Natural killer cell (primary cell): ENCODE measurements around the gene CDCA7L. TPM values are rescaled to one million over a fixed set of nuclear protein-coding genes. Genes with fewer than 3 reads are reported as not detected.
A peak's percentile ranks its signal among the peaks of the same experiment; 100 is the strongest.
"Not testable (repeated sequence)": the region's sequence is repeated elsewhere in the genome, so short reads cannot be mapped to it uniquely, and the experiment has no call there.

ENCODE experiments used
- ATAC-seq, 3 donors: fragments of 150-1000 bp in 2 of 3; fragments of 200-7000 bp in 1 of 3; cut with Tn5 transposase; 1 replicate in 1 of 3; 2 replicates in 2 of 3; pipeline ENCODE4 v1.10.0; 2021; ENCODE audit warnings: mild to moderate bottlenecking in 2 of 3, moderate library complexity in 2 of 3
- DNase-seq, 2 donors: peaks; one replicate each; pipeline versions ENCODE4 v3.0.0 to v3.0.0-alpha.2; 2013 to 2021; ENCODE audit warnings: mixed read lengths in 1 of 2
- H3K27ac ChIP-seq: one replicate; pipeline ENCODE4 v1.5.1; 2013; ENCODE audit warnings: mild to moderate bottlenecking, low read length
- H3K27me3 ChIP-seq: one replicate; pipeline ENCODE4 v1.6.1; 2013; ENCODE audit warnings: low read length; ENCODE audit not compliant: control insufficient read depth, insufficient read depth
- H3K36me3 ChIP-seq: one replicate; pipeline ENCODE4 v1.6.1; 2013; ENCODE audit warnings: low read length; ENCODE audit not compliant: control insufficient read depth, insufficient read depth
- H3K4me1 ChIP-seq: one replicate; pipeline ENCODE4 v1.6.1; 2013; ENCODE audit warnings: low read length; ENCODE audit not compliant: control insufficient read depth, insufficient read depth
- H3K4me3 ChIP-seq: one replicate; pipeline ENCODE4 v1.5.1; 2013; ENCODE audit warnings: low read length
- H3K9me3 ChIP-seq: one replicate; pipeline ENCODE4 v1.6.1; 2013; ENCODE audit warnings: low read length; ENCODE audit not compliant: control insufficient read depth, insufficient read depth
- H3K27ac Mint-ChIP-seq, 2 donors: one replicate each; pipeline ENCODE4 v1.8.0; 2022; ENCODE audit warnings: mild to moderate bottlenecking in 2 of 2, mixed read lengths in 2 of 2, moderate library complexity in 1 of 2
- H3K27me3 Mint-ChIP-seq, 2 donors: one replicate each; pipeline ENCODE4 v1.8.0; 2022; ENCODE audit warnings: low read depth in 2 of 2, mixed read lengths in 2 of 2
- H3K36me3 Mint-ChIP-seq: one replicate; pipeline ENCODE4 v1.8.0; 2022; ENCODE audit warnings: mixed read lengths
- H3K4me1 Mint-ChIP-seq, 2 donors: one replicate each; pipeline ENCODE4 v1.8.0; 2022; ENCODE audit warnings: mixed read lengths in 2 of 2
- H3K4me3 Mint-ChIP-seq: one replicate; pipeline ENCODE4 v1.8.0; 2022; ENCODE audit warnings: mild to moderate bottlenecking, moderate library complexity, mixed read lengths
- H3K9me3 Mint-ChIP-seq, 2 donors: one replicate each; pipeline ENCODE4 v1.8.0; 2022; ENCODE audit warnings: mixed read lengths in 2 of 2
- CTCF ChIP-seq: fragments of 200-600 bp; IDR thresholded peaks from one replicate; pipeline ENCODE4 v1.8.0; 2022; ENCODE audit warnings: antibody characterized with exemption
- WGBS: methylation state at CpG from one replicate; pipeline ENCODE4 v1.1.7; 2013; ENCODE audit warnings: missing lambda C conversion rate; ENCODE audit not compliant: insufficient coverage; 5-methylcytosine and 5-hydroxymethylcytosine counted together
- intact Hi-C: fragments of 100-400 bp; cut with micrococcal nuclease; formaldehyde crosslinking; loops from one replicate; pipeline ENCODE4 v1.14.2; 2022
- total RNA-seq, 4 donors: library from RNA; stranded (reverse); fragments of 120-200 nt in 1 of 4; gene quantifications; one replicate each; pipeline versions ENCODE4 v1.2.3 to v1.2.4, GENCODE V29; 2013 to 2022

CDCA7L gene
- total RNA-seq, 3 donors from 2014 or later (not counting 1 experiment from before 2014, with no cell fraction given): 3.1 to 5.0 (median 4.5) TPM

GRCh38 chr7:21939136-21939857, 6.4 kb downstream of the CDCA7L start:
- Histone ChIP-seq H3K4me3 (no peak overlapping the region), H3K27me3 (no peaks in the 10 kb centered on the region), H3K4me1 (no peaks in the 10 kb centered on the region), H3K9me3 (no peaks in the 10 kb centered on the region), H3K27ac (peak overlapping the region; percentile 45), H3K36me3 (no peaks in the 10 kb centered on the region)
- intact Hi-C loops: no loop called here
- H3K4me3 Mint-ChIP-seq: no peak overlapping the region
- no peaks in the 10 kb centered on the region for H3K4me1 Mint-ChIP-seq
- no peak for TF ChIP-seq CTCF
- H3K36me3 Mint-ChIP-seq: no peaks in the 10 kb centered on the region
- H3K27me3 Mint-ChIP-seq: no peaks in the 10 kb centered on the region
- H3K27ac Mint-ChIP-seq: no peak overlapping the region
- no peaks in the 10 kb centered on the region for H3K9me3 Mint-ChIP-seq
- ATAC-seq: no peak
- DNase-seq: no peak
- WGBS: 36% methylated on average over 4 of the region's 4 CpGs

DNA sequence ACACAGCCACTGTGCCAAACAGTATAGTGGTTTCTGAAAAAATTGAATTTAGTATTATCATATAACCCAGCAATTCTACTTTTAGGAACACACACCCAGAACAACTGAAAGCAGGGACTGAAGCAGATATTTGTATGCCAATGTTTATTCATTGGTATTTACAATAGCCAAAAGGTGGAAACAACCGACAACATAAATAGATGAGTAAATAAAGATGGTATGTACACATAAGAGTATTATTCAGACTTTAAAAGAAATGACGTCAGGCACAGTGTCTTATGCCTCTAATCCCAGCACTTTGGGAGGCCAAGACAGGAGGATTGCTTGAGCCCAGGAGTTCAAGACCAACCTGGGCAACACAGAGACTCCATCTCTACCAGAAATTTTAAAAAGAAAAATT, 7.2 kb downstream of the CDCA7L start:
- no peaks in the 10 kb centered on the region for H3K9me3 Mint-ChIP-seq
- H3K27me3 Mint-ChIP-seq: no peaks in the 10 kb centered on the region
- ATAC-seq (no peak), DNase-seq (no peak)
- H3K27ac ChIP-seq: peak overlapping the region; percentile 42
- no peak for TF ChIP-seq CTCF
- 81% methylated on average over 2 of the region's 2 CpGs for WGBS
- H3K27ac Mint-ChIP-seq: no peak overlapping the region
- H3K36me3 Mint-ChIP-seq: no peaks in the 10 kb centered on the region
- no peaks in the 10 kb centered on the region for H3K9me3 ChIP-seq
- no peak overlapping the region for H3K4me3 ChIP-seq
- intact Hi-C loops: no loop called here
- no peaks in the 10 kb centered on the region for H3K36me3 ChIP-seq
- no peak overlapping the region for H3K4me3 Mint-ChIP-seq
- no peaks in the 10 kb centered on the region for H3K4me1 Mint-ChIP-seq
- no peaks in the 10 kb centered on the region for H3K4me1 ChIP-seq
- H3K27me3 ChIP-seq: no peaks in the 10 kb centered on the region

GRCh38 chr7:21934808-21935207, 10.9 kb downstream of the CDCA7L start:
- no peak for TF ChIP-seq CTCF
- no peak overlapping the region for H3K4me3 Mint-ChIP-seq
- H3K9me3 Mint-ChIP-seq: peaks cover 2 to 3% of the 10 kb centered on the region in 2 donors
- H3K4me1 Mint-ChIP-seq: no peaks in the 10 kb centered on the region
- ATAC-seq (no peak), DNase-seq (no peak)
- H3K27ac ChIP-seq: no peak overlapping the region
- no peaks in the 10 kb centered on the region for H3K27me3 ChIP-seq
- H3K4me3 ChIP-seq: no peak overlapping the region
- H3K36me3 ChIP-seq: no peaks in the 10 kb centered on the region
- H3K9me3 ChIP-seq: no peaks in the 10 kb centered on the region
- no peak overlapping the region for H3K27ac Mint-ChIP-seq
- intact Hi-C loops: no loop called here
- no peaks in the 10 kb centered on the region for H3K27me3 Mint-ChIP-seq
- peaks cover 4% of the 10 kb centered on the region for H3K36me3 Mint-ChIP-seq
- no peaks in the 10 kb centered on the region for H3K4me1 ChIP-seq

GRCh38 chr7:21933293-21933692, 12.4 kb downstream of the CDCA7L start:
- H3K27me3 Mint-ChIP-seq, H3K27ac Mint-ChIP-seq, ATAC-seq, DNase-seq, H3K36me3 ChIP-seq, intact Hi-C loops, H3K4me3 Mint-ChIP-seq, H3K27ac ChIP-seq, H3K4me1 ChIP-seq, H3K9me3 ChIP-seq, H3K4me1 Mint-ChIP-seq, H3K9me3 Mint-ChIP-seq, H3K4me3 ChIP-seq, H3K27me3 ChIP-seq: not testable (repeated sequence)
- H3K36me3 Mint-ChIP-seq: peaks cover 12% of the 10 kb centered on the region
- WGBS: 100% methylated on average over 2 of the region's 3 CpGs
